Measurements from ENCODE around the gene MTMR4. TPM values are rescaled to one million over a fixed set of nuclear protein-coding genes. Genes with fewer than 3 reads are reported as not detected.
"Not testable (repeated sequence)": the region's sequence is repeated elsewhere in the genome, so short reads cannot be mapped to it uniquely, and the experiment has no call there.

MTMR4 gene
- total RNA-seq (10 to 100 TPM; 44.2 to 71.3 (median 68.1) TPM), polyA plus RNA-seq (10 to 100 TPM; 19.4 to 23.0 TPM), total RNA-seq (125 reads per million, percentile 88 among the genes with 10 or more reads in this experiment)

DNA sequence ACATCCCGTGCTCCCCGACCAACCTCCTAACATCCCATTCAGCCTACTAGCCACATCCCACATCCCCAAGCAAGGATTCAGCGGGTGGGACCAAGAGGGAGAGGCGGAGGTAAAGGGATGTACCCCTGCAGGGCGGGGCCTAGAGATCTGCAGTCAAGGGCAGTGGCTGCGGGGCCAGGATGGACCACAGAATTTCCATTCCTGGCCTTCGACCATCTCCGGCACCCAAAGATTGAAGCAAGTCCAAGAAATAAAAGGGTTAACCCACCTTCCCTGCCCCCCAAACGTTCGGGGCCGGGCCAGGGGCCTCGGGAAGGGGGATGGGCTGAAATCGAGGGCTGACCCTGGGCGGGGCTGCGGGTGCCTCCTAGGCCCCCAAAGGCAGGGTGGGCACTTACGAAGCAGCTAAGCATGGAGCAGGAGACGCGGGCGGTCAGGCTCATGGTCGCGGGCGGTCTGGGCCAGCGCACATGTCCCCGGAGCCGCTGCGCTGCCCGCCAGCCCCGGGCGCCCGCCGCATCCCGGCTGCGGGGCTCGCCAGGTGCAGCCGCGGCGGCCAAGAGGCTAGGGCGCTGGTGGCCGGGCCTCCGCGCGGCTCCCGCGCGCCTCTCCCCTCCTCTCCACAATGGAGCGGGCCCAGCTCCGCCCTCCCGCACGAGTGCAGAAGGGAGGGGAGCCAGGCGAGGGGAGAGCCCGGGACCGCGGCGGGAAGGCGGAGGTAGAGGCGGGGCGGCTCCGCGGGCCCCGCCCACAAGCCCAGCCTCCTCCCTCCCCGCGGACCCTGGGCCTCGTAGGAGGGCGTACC, at the start of gene MTMR4:
TSS of gene MTMR4 (minus strand) at position 674 of the 805 bp plus-strand sequence. CDS start at position 443, 231 bp downstream.
- peaks cover 19 to 45% (median 19%) of the 10 kb centered on the region in 3 experiments for H3K36me3 ChIP-seq (ENCODE audit: control insufficient read depth in 2 of 3, insufficient read depth in 3 of 3, low read length in 3 of 3)
- Mint-ChIP-seq H3K4me1 (peaks cover 47 to 68% (median 57%) of the 10 kb centered on the region in 7 donors), H3K4me3 (peak within 1 kb of the TSS; percentile 80 to 98 (median 90)), H3K36me3 (peaks cover 17 to 25% (median 21%) of the 10 kb centered on the region in 5 donors), H3K9me3 (peaks cover 0 to 5% (median 0%) of the 10 kb centered on the region in 11 donors), H3K27ac (peak within 1 kb of the TSS; percentile 81 to 97 (median 88)), H3K27me3 (peaks cover 0 to 5% (median 0%) of the 10 kb centered on the region in 5 donors)
- ATAC-seq = peak; percentile 11
- ChIA-PET CTCF (interaction anchor here (0.6 to 1.7 kb wide), 4 partner anchors 26 to 210 kb away, joined by 3 to 5 read pairs (median 4); partner anchors contain the start of gene HSF5), POLR2A (interaction anchor here (0.5 to 3.2 kb wide), 6 partner anchors 26 to 1537 kb away, joined by 3 to 14 read pairs (median 5); partner anchors contain the start of gene HSF5)
- intact Hi-C loops (cut with micrococcal nuclease) = loop anchor here in 1 of 2 donors (1.0 to 10.0 kb wide), 5 partner anchors 26 to 1919 kb away; partner anchors contain the start of genes HSF5, NOG, SUPT4H1 and USP32
- peak; percentile 42 to 86 (median 61) for DNase-seq
- H3K4me1 ChIP-seq (ENCODE audit: control insufficient read depth in 2 of 2, insufficient read depth in 2 of 2, low read length in 2 of 2) = peaks cover 20 to 35% of the 10 kb centered on the region in 2 donors
- no peaks in the 10 kb centered on the region for H3K27me3 ChIP-seq (ENCODE audit: control insufficient read depth in 2 of 2, insufficient read depth in 2 of 2, low read length in 2 of 2)
- peak within 1 kb of the TSS; percentile 55 for H3K4me3 ChIP-seq (ENCODE audit: low read length)
- H3K9me3 ChIP-seq (ENCODE audit: control insufficient read depth in 2 of 3, low read length in 3 of 3) = no peaks in the 10 kb centered on the region
- peak within 1 kb of the TSS; percentile 67 for H3K27ac ChIP-seq (ENCODE audit: low read depth, low read length)

DNA sequence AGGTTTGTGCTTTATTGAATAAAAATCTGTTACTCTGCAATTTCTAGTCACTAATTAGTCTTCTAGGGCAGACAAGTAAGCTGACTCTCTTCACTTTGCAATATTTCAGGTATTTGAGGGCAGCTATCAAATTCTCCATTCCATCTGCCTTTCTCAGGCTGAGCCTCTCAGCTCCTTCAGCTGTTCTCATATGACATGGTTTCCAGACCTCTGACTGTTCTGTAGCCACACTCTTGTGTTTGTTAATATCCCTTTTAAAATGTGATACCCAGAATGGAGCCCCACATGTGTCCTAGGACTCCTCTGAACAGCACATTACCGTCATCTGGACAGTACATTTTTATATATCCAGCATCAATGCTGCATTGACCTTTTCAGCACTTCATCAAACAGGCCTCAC, 46.1 kb upstream of the MTMR4 start:
- ChIA-PET CTCF (no interaction called here), POLR2A (no interaction called here)
- Mint-ChIP-seq H3K4me3 (no peak overlapping the region), H3K27me3 (peaks cover 0 to 6% (median 0%) of the 10 kb centered on the region in 5 donors), H3K9me3 (no peaks in the 10 kb centered on the region), H3K36me3 (no peaks in the 10 kb centered on the region), H3K4me1 (peaks cover 4 to 15% (median 7%) of the 10 kb centered on the region in 7 donors), H3K27ac (no peak overlapping the region)
- intact Hi-C loops (cut with micrococcal nuclease) = no loop called here
- H3K4me3 ChIP-seq (ENCODE audit: low read length) = no peak overlapping the region
- H3K27me3 ChIP-seq (ENCODE audit: control insufficient read depth in 2 of 2, insufficient read depth in 2 of 2, low read length in 2 of 2) = no peaks in the 10 kb centered on the region
- no peaks in the 10 kb centered on the region for H3K36me3 ChIP-seq (ENCODE audit: control insufficient read depth in 2 of 3, insufficient read depth in 3 of 3, low read length in 3 of 3)
- no peaks in the 10 kb centered on the region for H3K9me3 ChIP-seq (ENCODE audit: control insufficient read depth in 2 of 3, low read length in 3 of 3)
- no peaks in the 10 kb centered on the region for H3K4me1 ChIP-seq (ENCODE audit: control insufficient read depth in 2 of 2, insufficient read depth in 2 of 2, low read length in 2 of 2)
- no peak overlapping the region for H3K27ac ChIP-seq (ENCODE audit: low read depth, low read length)
- DNase-seq (no peak), ATAC-seq (no peak)

DNA sequence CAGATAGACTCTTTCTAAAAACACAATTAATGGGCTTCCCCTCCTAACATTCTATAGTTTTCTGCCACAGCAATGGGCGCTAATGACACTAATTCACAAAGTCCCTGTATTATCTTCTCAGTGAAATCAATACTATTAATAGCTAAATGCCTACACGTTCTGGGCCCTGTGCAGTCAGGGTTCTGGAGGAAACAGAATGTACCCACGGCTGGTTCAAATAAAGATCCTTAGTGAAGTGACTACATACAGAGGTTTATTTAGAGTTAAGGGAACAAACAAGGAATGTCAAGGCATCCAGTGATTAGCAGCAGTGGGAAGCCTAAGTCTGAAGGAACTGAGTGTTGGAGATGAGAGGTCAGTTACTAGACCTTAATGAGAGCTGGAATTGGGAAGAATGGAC, 43.5 kb upstream of the MTMR4 start:
- Histone ChIP-seq H3K27me3 (ENCODE audit: control insufficient read depth in 2 of 2, insufficient read depth in 2 of 2, low read length in 2 of 2) (no peaks in the 10 kb centered on the region), H3K27ac (ENCODE audit: low read depth, low read length) (no peak overlapping the region), H3K36me3 (ENCODE audit: control insufficient read depth in 2 of 3, insufficient read depth in 3 of 3, low read length in 3 of 3) (no peaks in the 10 kb centered on the region), H3K9me3 (ENCODE audit: control insufficient read depth in 2 of 3, low read length in 3 of 3) (no peaks in the 10 kb centered on the region), H3K4me3 (ENCODE audit: low read length) (no peak overlapping the region), H3K4me1 (ENCODE audit: control insufficient read depth in 2 of 2, insufficient read depth in 2 of 2, low read length in 2 of 2) (no peaks in the 10 kb centered on the region)
- H3K4me1 Mint-ChIP-seq = peaks cover 4 to 15% (median 7%) of the 10 kb centered on the region in 7 donors
- peaks cover 0 to 6% (median 0%) of the 10 kb centered on the region in 5 donors for H3K27me3 Mint-ChIP-seq
- ATAC-seq (no peak), DNase-seq (no peak)
- intact Hi-C loops (cut with micrococcal nuclease) = no loop called here
- H3K36me3 Mint-ChIP-seq = no peaks in the 10 kb centered on the region
- ChIA-PET CTCF (no interaction called here), POLR2A (no interaction called here)
- peak overlapping the region in 1 of 9 donors; percentile 34 for H3K27ac Mint-ChIP-seq
- H3K4me3 Mint-ChIP-seq = no peak overlapping the region
- H3K9me3 Mint-ChIP-seq = no peaks in the 10 kb centered on the region

DNA sequence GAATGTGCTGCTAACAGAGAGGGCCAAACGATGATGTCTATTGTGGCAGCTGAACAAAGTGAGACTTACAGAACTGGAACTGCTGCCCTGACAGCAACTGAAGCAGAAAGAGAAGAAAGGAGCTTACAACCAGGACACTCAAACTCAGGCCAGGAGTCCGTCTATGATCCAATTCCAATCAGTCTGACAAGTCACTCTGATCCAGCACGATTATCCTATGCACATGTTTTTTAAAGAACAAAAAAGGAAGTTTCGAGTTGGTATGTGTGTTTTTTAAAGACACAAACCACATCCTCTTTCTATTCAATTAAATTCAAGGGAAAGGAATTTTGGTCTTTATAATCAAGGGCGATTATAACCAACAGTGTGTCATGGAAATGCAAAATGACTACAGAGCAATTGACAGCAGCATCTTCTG, 42.4 kb upstream of the MTMR4 start:
- H3K4me3 Mint-ChIP-seq = peak overlapping the region in 5 of 10 donors; percentile 3 to 35 (median 20)

DNA sequence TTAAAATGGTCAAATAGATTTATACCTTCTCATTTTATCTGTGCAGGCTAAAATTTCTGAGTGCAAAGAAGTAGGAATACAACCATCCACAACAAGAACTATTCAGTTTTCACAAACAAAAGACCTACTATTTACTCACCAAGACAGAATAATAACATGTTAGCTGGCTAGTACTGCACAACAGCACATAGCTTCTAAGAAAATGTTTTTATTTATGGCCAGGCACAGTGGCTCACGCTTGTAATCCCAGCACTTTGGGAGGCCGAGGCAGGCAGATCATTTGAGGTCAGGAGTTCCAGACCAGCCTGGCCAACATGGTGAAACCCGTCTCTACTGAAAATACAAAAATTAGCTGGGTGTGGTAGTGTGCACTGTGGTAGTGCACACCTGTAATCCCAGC, 40.7 kb upstream of the MTMR4 start:
- H3K4me3 Mint-ChIP-seq; H3K36me3 ChIP-seq (ENCODE audit: control insufficient read depth in 2 of 3, insufficient read depth in 3 of 3, low read length in 3 of 3); DNase-seq; H3K9me3 Mint-ChIP-seq; H3K27ac ChIP-seq (ENCODE audit: low read depth, low read length); H3K27me3 ChIP-seq (ENCODE audit: control insufficient read depth in 2 of 2, insufficient read depth in 2 of 2, low read length in 2 of 2); H3K36me3 Mint-ChIP-seq; POLR2A ChIA-PET; H3K4me1 ChIP-seq (ENCODE audit: control insufficient read depth in 2 of 2, insufficient read depth in 2 of 2, low read length in 2 of 2); ATAC-seq; CTCF ChIA-PET; intact Hi-C loops (cut with micrococcal nuclease); H3K27ac Mint-ChIP-seq; H3K4me3 ChIP-seq (ENCODE audit: low read length); H3K9me3 ChIP-seq (ENCODE audit: control insufficient read depth in 2 of 3, low read length in 3 of 3): not testable (repeated sequence)
- H3K4me1 Mint-ChIP-seq = peaks cover 6 to 15% (median 7%) of the 10 kb centered on the region in 7 donors
- H3K27me3 Mint-ChIP-seq = peaks cover 0 to 10% (median 0%) of the 10 kb centered on the region in 5 donors

More for the DNA sequence above, 42.4 kb upstream of the MTMR4 start:
- Mint-ChIP-seq H3K4me1 (peaks cover 6 to 15% (median 7%) of the 10 kb centered on the region in 7 donors), H3K9me3 (peaks cover 0 to 2% (median 0%) of the 10 kb centered on the region in 11 donors), H3K27ac (peak overlapping the region in 6 of 9 donors; percentile 0 to 72 (median 42)), H3K36me3 (no peaks in the 10 kb centered on the region), H3K27me3 (peaks cover 0 to 8% (median 0%) of the 10 kb centered on the region in 5 donors)
- ChIA-PET CTCF (interaction anchor here (0.7 kb wide), 1 partner anchor 8 kb away, joined by 3 read pairs; no protein-coding TSS in a partner anchor), POLR2A (no interaction called here)
- Histone ChIP-seq H3K27me3 (ENCODE audit: control insufficient read depth in 2 of 2, insufficient read depth in 2 of 2, low read length in 2 of 2) (no peaks in the 10 kb centered on the region), H3K36me3 (ENCODE audit: control insufficient read depth in 2 of 3, insufficient read depth in 3 of 3, low read length in 3 of 3) (no peaks in the 10 kb centered on the region), H3K4me1 (ENCODE audit: control insufficient read depth in 2 of 2, insufficient read depth in 2 of 2, low read length in 2 of 2) (no peaks in the 10 kb centered on the region), H3K27ac (ENCODE audit: low read depth, low read length) (peak overlapping the region; percentile 29), H3K4me3 (ENCODE audit: low read length) (no peak overlapping the region), H3K9me3 (ENCODE audit: control insufficient read depth in 2 of 3, low read length in 3 of 3) (no peaks in the 10 kb centered on the region)
- ATAC-seq (peak; percentile 27), DNase-seq (no peak)
- intact Hi-C loops (cut with micrococcal nuclease) = no loop called here

DNA sequence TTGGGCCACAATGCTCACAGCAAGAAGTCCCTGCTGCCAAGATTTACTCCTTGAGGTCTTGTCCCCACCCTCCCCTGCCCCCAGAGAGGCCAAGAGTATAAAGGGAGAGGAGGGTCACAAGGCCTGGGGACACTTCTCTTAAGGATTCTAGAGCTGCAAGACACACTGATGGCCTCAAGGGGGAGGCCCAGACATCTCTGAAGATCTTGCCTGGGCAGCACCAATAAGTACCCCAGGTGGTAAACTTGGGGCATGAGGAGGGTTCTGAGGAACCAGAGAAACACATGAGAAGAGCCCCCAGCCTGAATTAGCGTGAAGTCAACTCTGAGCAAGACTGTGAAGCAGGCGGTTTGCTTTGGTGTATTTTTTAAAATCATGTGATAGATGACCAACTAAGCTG, 26.8 kb upstream of the MTMR4 start:
- H3K4me3 Mint-ChIP-seq = no peak overlapping the region
- no peaks in the 10 kb centered on the region for H3K9me3 Mint-ChIP-seq
- no peaks in the 10 kb centered on the region for H3K4me1 ChIP-seq (ENCODE audit: control insufficient read depth in 2 of 2, insufficient read depth in 2 of 2, low read length in 2 of 2)
- no peak overlapping the region for H3K27ac ChIP-seq (ENCODE audit: low read depth, low read length)
- peaks cover 0 to 21% (median under 1%) of the 10 kb centered on the region in 5 donors for H3K27me3 Mint-ChIP-seq
- intact Hi-C loops (cut with micrococcal nuclease) = no loop called here
- no peak for ATAC-seq
- no peaks in the 10 kb centered on the region for H3K27me3 ChIP-seq (ENCODE audit: control insufficient read depth in 2 of 2, insufficient read depth in 2 of 2, low read length in 2 of 2)
- CTCF ChIA-PET = interaction anchor here (1.0 kb wide), 1 partner anchor 23 kb away, joined by 3 read pairs; no protein-coding TSS in a partner anchor
- H3K4me1 Mint-ChIP-seq = no peaks in the 10 kb centered on the region
- no peak overlapping the region for H3K27ac Mint-ChIP-seq
- POLR2A ChIA-PET = no interaction called here
- no peaks in the 10 kb centered on the region for H3K36me3 ChIP-seq (ENCODE audit: control insufficient read depth in 2 of 3, insufficient read depth in 3 of 3, low read length in 3 of 3)
- no peaks in the 10 kb centered on the region for H3K36me3 Mint-ChIP-seq
- H3K4me3 ChIP-seq (ENCODE audit: low read length) = no peak overlapping the region
- no peaks in the 10 kb centered on the region for H3K9me3 ChIP-seq (ENCODE audit: control insufficient read depth in 2 of 3, low read length in 3 of 3)
- no peak for DNase-seq
